Prostate gland (tissue), 2 donors: ENCODE measurements around the gene ZNF385A. TPM values are rescaled to one million over a fixed set of nuclear protein-coding genes. Genes with fewer than 3 reads are reported as not detected.

Experiments used
- DNase-seq: peaks from one replicate; pipeline ENCODE4 v3.0.0-alpha.2; 2019; ENCODE audit warnings: low spot score
- H3K27ac ChIP-seq, 2 donors: fragments of 200-600 bp; sonication (generic); 2 replicates each; pipeline ENCODE4 v1.5.1; 2017 to 2019
- H3K27me3 ChIP-seq: fragments of 200-600 bp; sonication (generic); replicated peaks from 2 replicates; pipeline ENCODE4 v1.5.1; 2019; ENCODE audit not compliant: insufficient read depth
- H3K36me3 ChIP-seq, 2 donors: fragments of 200-600 bp; sonication (generic); 1 replicate in 1 of 2; 2 replicates in 1 of 2; pipeline versions ENCODE4 v1.5.1 to v1.8.1; 2017 to 2019
- H3K4me1 ChIP-seq: fragments of 200-600 bp; sonication (generic); replicated peaks from 2 replicates; pipeline ENCODE4 v1.5.1; 2019
- H3K4me3 ChIP-seq, 2 donors: fragments of 200-600 bp; sonication (generic); 2 replicates each; pipeline ENCODE4 v1.5.1; 2017 to 2019
- H3K9me3 ChIP-seq: fragments of 200-600 bp; sonication (generic); 2 replicates; pipeline ENCODE4 v1.5.1; 2017
- CTCF ChIP-seq, 4 experiments: fragments of 200-600 bp in 2 of 4; fragments of 450-650 bp in 2 of 4; sonication (generic) in 2 of 4; IDR thresholded peaks; 1 replicate in 3 of 4; 2 replicates in 1 of 4; pipeline ENCODE4 v1.5.1; 2016 to 2019; ENCODE audit warnings: antibody characterized with exemption in 4 of 4, mild to moderate bottlenecking in 2 of 4, moderate library complexity in 2 of 4
- POLR2A ChIP-seq: fragments of 450-650 bp; IDR thresholded peaks from one replicate; pipeline ENCODE4 v1.6.1; 2016; ENCODE audit warnings: antibody characterized with exemption, mild to moderate bottlenecking
- POLR2AphosphoS5 ChIP-seq: sonication (generic); formaldehyde crosslinking; IDR thresholded peaks from one replicate; pipeline ENCODE4 v1.6.1; 2017; ENCODE audit warnings: antibody characterized with exemption
- WGBS: methylation state at CpG from one replicate; pipeline ENCODE4 v1.1.5; 2018; 5-methylcytosine and 5-hydroxymethylcytosine counted together
- intact Hi-C: fragments of 100-400 bp; cut with DNase I; formaldehyde crosslinking; loops from one replicate; pipeline ENCODE4 v1.14.2; 2022
- total RNA-seq, 2 donors: library from RNA; depleted of rRNA; stranded (reverse); fragments of >200 nt; gene quantifications; one replicate each; pipeline ENCODE4 v1.1.0, GENCODE V29; 2016

Gene ZNF385A
- total RNA-seq, 2 donors from 2014 or later: 29.4 to 42.4 TPM

DNA sequence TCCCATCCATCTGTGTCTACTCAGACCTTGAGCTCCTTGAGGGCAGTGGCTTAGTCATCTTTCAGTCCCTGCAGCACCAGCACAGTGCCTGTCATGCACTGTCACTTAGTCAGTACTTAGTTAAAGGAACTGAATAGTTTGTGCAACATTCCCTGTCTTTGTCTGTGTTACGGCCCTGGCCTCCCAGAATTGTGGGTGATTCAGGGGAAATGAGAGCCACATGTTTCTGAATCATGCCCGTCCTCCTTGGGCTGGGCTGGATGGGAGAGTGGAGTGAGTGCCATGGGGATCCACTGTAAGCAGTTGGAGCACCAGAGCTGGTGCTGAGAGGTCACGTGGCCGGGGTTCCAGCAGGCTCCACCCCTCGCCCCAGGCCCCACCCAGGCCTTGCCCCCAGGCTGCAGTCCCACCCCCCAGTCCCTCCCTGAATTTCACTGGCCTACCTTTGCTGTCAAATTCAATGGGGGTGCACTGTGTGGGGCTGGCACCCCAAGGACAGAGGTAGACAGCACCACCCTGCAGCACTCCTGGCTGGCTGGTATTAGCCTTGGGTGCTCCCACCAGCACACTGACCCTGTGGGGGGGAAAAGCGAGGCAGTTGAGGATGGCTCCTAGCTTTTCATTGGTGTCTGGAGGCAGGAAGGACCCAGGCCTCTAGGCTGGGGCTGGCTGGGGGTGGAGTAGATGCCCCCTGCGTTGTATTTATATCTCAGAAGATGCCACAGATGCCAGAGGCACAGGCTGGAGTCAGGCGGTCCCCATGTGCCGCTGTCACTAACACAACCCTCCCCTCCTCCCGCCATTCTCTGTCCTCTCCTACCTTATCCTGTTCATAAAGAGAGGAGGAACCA, 27.1 kb upstream of the ZNF385A start:
- Histone ChIP-seq H3K4me1 (no peaks in the 10 kb centered on the region), H3K27ac (no peak overlapping the region), H3K27me3 (no peaks in the 10 kb centered on the region), H3K9me3 (no peaks in the 10 kb centered on the region), H3K4me3 (no peak overlapping the region), H3K36me3 (peaks cover 2 to 9% of the 10 kb centered on the region in 2 donors)
- TF ChIP-seq POLR2A: no peak
- no peak for TF ChIP-seq CTCF (IDR thresholded peaks at IDR 0.05)
- no peak for TF ChIP-seq POLR2AphosphoS5
- intact Hi-C loops: no loop called here
- WGBS: 53% methylated on average over 10 of the region's 10 CpGs
- DNase-seq: no peak

GRCh38 chr12:54409267-54409666, 24.7 kb upstream of the ZNF385A start:
- H3K27ac ChIP-seq: no peak overlapping the region
- DNase-seq: no peak
- no peaks in the 10 kb centered on the region for H3K27me3 ChIP-seq
- H3K36me3 ChIP-seq: peaks cover 2 to 20% of the 10 kb centered on the region in 2 donors
- intact Hi-C loops: no loop called here
- no peaks in the 10 kb centered on the region for H3K4me1 ChIP-seq
- no peak overlapping the region for H3K4me3 ChIP-seq
- TF ChIP-seq CTCF (IDR thresholded peaks at IDR 0.05): no peak
- TF ChIP-seq POLR2A: no peak
- no peak for TF ChIP-seq POLR2AphosphoS5
- no peaks in the 10 kb centered on the region for H3K9me3 ChIP-seq
- WGBS: 91% methylated on average over 8 of the region's 8 CpGs

GRCh38 chr12:54407183-54407905, 22.8 kb upstream of the ZNF385A start:
- no peaks in the 10 kb centered on the region for H3K9me3 ChIP-seq
- no peak overlapping the region for H3K27ac ChIP-seq
- no peak for TF ChIP-seq CTCF (IDR thresholded peaks at IDR 0.05)
- TF ChIP-seq POLR2AphosphoS5: no peak
- no peak for TF ChIP-seq POLR2A
- H3K36me3 ChIP-seq: peaks cover 2 to 32% of the 10 kb centered on the region in 2 donors
- DNase-seq: no peak
- no peaks in the 10 kb centered on the region for H3K4me1 ChIP-seq
- intact Hi-C loops: no loop called here
- no peaks in the 10 kb centered on the region for H3K27me3 ChIP-seq
- 50% methylated on average over 5 of the region's 5 CpGs for WGBS
- H3K4me3 ChIP-seq: no peak overlapping the region

DNA sequence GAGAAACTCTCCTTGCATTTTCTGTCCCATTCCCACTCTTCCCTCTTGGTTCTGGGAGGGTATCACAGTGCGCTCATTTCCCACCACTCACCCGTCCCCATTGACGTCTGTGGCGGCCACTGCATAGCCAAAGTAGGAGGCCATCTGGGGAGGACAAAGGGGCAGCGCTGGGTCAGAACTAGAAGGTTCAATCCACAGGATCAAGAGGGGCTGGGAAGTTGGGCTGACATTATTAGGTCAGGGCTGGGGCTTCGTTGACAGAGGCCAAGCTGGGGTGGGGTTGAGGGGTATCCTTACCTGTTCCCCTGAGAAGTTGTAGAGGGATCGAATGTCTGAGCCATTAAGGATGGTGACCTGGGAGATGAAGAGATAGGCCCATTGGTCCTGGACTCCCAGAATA, 21.0 kb upstream of the ZNF385A start:
- Histone ChIP-seq H3K4me3 (no peak overlapping the region), H3K4me1 (no peaks in the 10 kb centered on the region), H3K36me3 (peaks cover 2 to 34% of the 10 kb centered on the region in 2 donors), H3K27ac (no peak overlapping the region), H3K27me3 (no peaks in the 10 kb centered on the region), H3K9me3 (no peaks in the 10 kb centered on the region)
- WGBS: 86% methylated on average over 7 of the region's 7 CpGs
- TF ChIP-seq POLR2AphosphoS5 (no peak), CTCF (IDR thresholded peaks at IDR 0.05) (no peak), POLR2A (no peak)
- no peak for DNase-seq
- intact Hi-C loops: no loop called here
